Measurements from ENCODE around the gene NUMB. TPM values are rescaled to one million over a fixed set of nuclear protein-coding genes. Genes with fewer than 3 reads are reported as not detected.

The NUMB gene
- total and polyA plus RNA-seq, 4 donors: 28.3 to 48.0 (median 32.2) TPM

GRCh38 chr14:73489481-73490175 lies 31.3 kb upstream of the NUMB start:
- WGBS (ENCODE audit: insufficient coverage): 88% methylated on average over 2 of the region's 6 CpGs
- peaks cover 30% of the 10 kb centered on the region for H3K4me1 ChIP-seq (ENCODE audit: control insufficient read depth, insufficient read depth, low read length)
- H3K27me3 ChIP-seq (ENCODE audit: control insufficient read depth, insufficient read depth, low read length): no peaks in the 10 kb centered on the region
- no peak for DNase-seq (ENCODE audit: low read depth in 4 of 6, low spot score in 6 of 6)
- H3K27ac ChIP-seq (ENCODE audit: low read depth, low read length): no peak overlapping the region
- H3K9me3 ChIP-seq (ENCODE audit: control insufficient read depth, insufficient read depth, low read length): no peaks in the 10 kb centered on the region
- no peak overlapping the region for H3K4me3 ChIP-seq (ENCODE audit: low read depth, low read length)
- H3K36me3 ChIP-seq (ENCODE audit: control insufficient read depth, insufficient read depth, low read length): peaks cover 13% of the 10 kb centered on the region

DNA sequence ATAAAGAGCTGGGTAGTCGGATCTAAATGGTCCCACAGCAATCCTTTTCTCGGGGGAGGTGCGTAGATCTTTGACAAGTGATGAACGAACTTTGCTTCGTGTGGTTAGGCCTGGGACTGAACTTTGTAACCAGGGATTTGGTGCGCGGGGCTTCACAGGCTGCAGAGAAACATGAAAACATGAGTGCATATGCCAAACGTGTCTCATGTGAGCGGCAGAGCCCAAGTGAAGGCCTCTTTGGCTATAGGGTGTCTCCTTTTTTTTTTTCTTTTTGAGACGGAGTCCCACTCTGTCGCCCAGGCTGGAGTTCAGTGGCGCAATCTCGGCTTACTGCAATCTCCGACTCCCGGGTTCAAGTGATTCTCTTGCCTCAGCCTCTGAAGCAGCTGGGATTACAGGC lies 20.3 kb upstream of the NUMB start:
- H3K4me3 ChIP-seq (ENCODE audit: low read depth, low read length): no peak overlapping the region
- no peaks in the 10 kb centered on the region for H3K36me3 ChIP-seq (ENCODE audit: control insufficient read depth, insufficient read depth, low read length)
- DNase-seq (ENCODE audit: low read depth in 4 of 6, low spot score in 6 of 6): no peak
- WGBS (ENCODE audit: insufficient coverage): 76% methylated on average over 9 of the region's 15 CpGs
- no peak overlapping the region for H3K27ac ChIP-seq (ENCODE audit: low read depth, low read length)
- no peaks in the 10 kb centered on the region for H3K4me1 ChIP-seq (ENCODE audit: control insufficient read depth, insufficient read depth, low read length)
- no peaks in the 10 kb centered on the region for H3K9me3 ChIP-seq (ENCODE audit: control insufficient read depth, insufficient read depth, low read length)
- no peaks in the 10 kb centered on the region for H3K27me3 ChIP-seq (ENCODE audit: control insufficient read depth, insufficient read depth, low read length)

- H3K27me3 ChIP-seq (ENCODE audit: control insufficient read depth, insufficient read depth, low read length): no peaks in the 10 kb centered on the region
- 80% methylated on average over 1 of the region's 6 CpGs for WGBS (ENCODE audit: insufficient coverage)
- no peaks in the 10 kb centered on the region for H3K9me3 ChIP-seq (ENCODE audit: control insufficient read depth, insufficient read depth, low read length)
- no peak overlapping the region for H3K4me3 ChIP-seq (ENCODE audit: low read depth, low read length)
- no peaks in the 10 kb centered on the region for H3K4me1 ChIP-seq (ENCODE audit: control insufficient read depth, insufficient read depth, low read length)
- no peaks in the 10 kb centered on the region for H3K36me3 ChIP-seq (ENCODE audit: control insufficient read depth, insufficient read depth, low read length)
- peak overlapping the region; percentile 35 for H3K27ac ChIP-seq (ENCODE audit: low read depth, low read length)
- DNase-seq (ENCODE audit: low read depth in 4 of 6, low spot score in 6 of 6): no peak
Measured at GRCh38 chr14:73477618-73478266, 19.4 kb upstream of the NUMB start.

DNA sequence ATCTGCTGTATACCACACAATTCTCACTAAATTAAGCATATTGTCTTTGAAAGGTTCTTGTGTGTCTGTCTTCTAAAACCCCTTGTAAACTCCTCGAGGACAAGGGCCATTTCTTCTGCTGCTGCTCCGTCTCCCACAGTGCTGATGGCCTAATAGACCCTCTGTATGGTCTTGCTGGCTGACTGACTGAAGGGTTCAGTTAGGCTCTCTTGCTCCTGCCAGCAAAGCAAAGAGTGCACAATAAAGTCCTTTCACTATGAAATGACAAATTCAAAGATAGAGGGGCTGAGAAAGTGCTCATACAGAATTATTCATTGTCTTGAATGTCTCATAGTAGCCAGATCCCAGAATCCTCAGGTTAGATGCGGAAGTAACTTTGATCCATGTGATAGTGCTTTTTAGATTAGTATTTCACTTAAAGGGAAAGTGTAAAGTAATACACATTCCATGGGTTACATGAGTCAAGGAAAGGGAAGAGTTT lies 18.1 kb upstream of the NUMB start:
- Histone ChIP-seq H3K9me3 (ENCODE audit: control insufficient read depth, insufficient read depth, low read length) (no peaks in the 10 kb centered on the region), H3K27me3 (ENCODE audit: control insufficient read depth, insufficient read depth, low read length) (no peaks in the 10 kb centered on the region), H3K4me3 (ENCODE audit: low read depth, low read length) (no peak overlapping the region), H3K4me1 (ENCODE audit: control insufficient read depth, insufficient read depth, low read length) (no peaks in the 10 kb centered on the region), H3K36me3 (ENCODE audit: control insufficient read depth, insufficient read depth, low read length) (no peaks in the 10 kb centered on the region), H3K27ac (ENCODE audit: low read depth, low read length) (peak overlapping the region; percentile 78)
- no CpG with 5 or more reads among the region's 3 CpGs for WGBS (ENCODE audit: insufficient coverage)
- peak in 2 of 6 donors; percentile 71 to 77 for DNase-seq (ENCODE audit: low read depth in 4 of 6, low spot score in 6 of 6)

GRCh38 chr14:73474952-73475351 lies 16.6 kb upstream of the NUMB start:
- no peak for DNase-seq (ENCODE audit: low read depth in 4 of 6, low spot score in 6 of 6)
- Histone ChIP-seq H3K4me1 (ENCODE audit: control insufficient read depth, insufficient read depth, low read length) (no peaks in the 10 kb centered on the region), H3K27ac (ENCODE audit: low read depth, low read length) (no peak overlapping the region), H3K36me3 (ENCODE audit: control insufficient read depth, insufficient read depth, low read length) (no peaks in the 10 kb centered on the region), H3K27me3 (ENCODE audit: control insufficient read depth, insufficient read depth, low read length) (no peaks in the 10 kb centered on the region), H3K9me3 (ENCODE audit: control insufficient read depth, insufficient read depth, low read length) (no peaks in the 10 kb centered on the region), H3K4me3 (ENCODE audit: low read depth, low read length) (no peak overlapping the region)
- WGBS (ENCODE audit: insufficient coverage): 73% methylated on average over 3 of the region's 4 CpGs

- peak in 3 of 6 donors; percentile 61 to 92 (median 90) for DNase-seq (ENCODE audit: low read depth in 4 of 6, low spot score in 6 of 6)
Measured at GRCh38 chr14:73472185-73473114, 14.1 kb upstream of the NUMB start.

GRCh38 chr14:73471582-73472184 lies 13.3 kb upstream of the NUMB start:
- Histone ChIP-seq H3K27me3 (ENCODE audit: control insufficient read depth, insufficient read depth, low read length) (no peaks in the 10 kb centered on the region), H3K9me3 (ENCODE audit: control insufficient read depth, insufficient read depth, low read length) (no peaks in the 10 kb centered on the region), H3K4me1 (ENCODE audit: control insufficient read depth, insufficient read depth, low read length) (no peaks in the 10 kb centered on the region), H3K27ac (ENCODE audit: low read depth, low read length) (no peak overlapping the region), H3K4me3 (ENCODE audit: low read depth, low read length) (no peak overlapping the region), H3K36me3 (ENCODE audit: control insufficient read depth, insufficient read depth, low read length) (no peaks in the 10 kb centered on the region)
- 73% methylated on average over 4 of the region's 6 CpGs for WGBS (ENCODE audit: insufficient coverage)
- no peak for DNase-seq (ENCODE audit: low read depth in 4 of 6, low spot score in 6 of 6)

More at GRCh38 chr14:73472185-73473114, 14.1 kb upstream of the NUMB start:
- WGBS (ENCODE audit: insufficient coverage): 85% methylated on average over 7 of the region's 18 CpGs
- Histone ChIP-seq H3K4me1 (ENCODE audit: control insufficient read depth, insufficient read depth, low read length) (no peaks in the 10 kb centered on the region), H3K9me3 (ENCODE audit: control insufficient read depth, insufficient read depth, low read length) (no peaks in the 10 kb centered on the region), H3K27ac (ENCODE audit: low read depth, low read length) (no peak overlapping the region), H3K36me3 (ENCODE audit: control insufficient read depth, insufficient read depth, low read length) (no peaks in the 10 kb centered on the region), H3K4me3 (ENCODE audit: low read depth, low read length) (no peak overlapping the region), H3K27me3 (ENCODE audit: control insufficient read depth, insufficient read depth, low read length) (no peaks in the 10 kb centered on the region)

DNA sequence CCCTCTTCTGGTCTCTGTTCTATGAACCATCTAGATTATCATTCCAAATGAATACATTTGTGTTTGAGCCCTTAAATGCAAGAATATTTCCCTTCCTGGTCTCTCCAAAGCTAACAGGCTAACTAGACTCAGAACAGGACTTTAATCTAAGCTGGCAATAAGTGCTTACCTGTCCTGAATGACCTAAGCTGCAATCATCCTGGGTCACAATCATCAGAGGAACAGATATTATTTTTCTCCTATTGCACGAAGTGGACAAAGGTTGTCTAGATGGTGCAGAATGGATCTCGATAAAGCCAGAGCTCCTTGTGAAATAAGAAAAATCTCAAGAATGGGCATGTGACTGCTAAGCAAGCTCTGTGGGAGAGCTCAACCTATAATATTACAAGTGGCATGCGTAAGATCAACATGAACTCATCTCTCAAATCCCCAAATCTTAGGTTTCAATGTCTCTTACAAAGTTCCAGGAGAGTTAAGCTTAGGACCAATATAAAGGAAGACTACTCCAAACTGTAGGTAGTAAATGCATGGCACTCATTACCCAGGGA lies 10.6 kb upstream of the NUMB start:
- no peak for DNase-seq (ENCODE audit: low read depth in 4 of 6, low spot score in 6 of 6)
- H3K9me3 ChIP-seq (ENCODE audit: control insufficient read depth, insufficient read depth, low read length): no peaks in the 10 kb centered on the region
- no peak overlapping the region for H3K27ac ChIP-seq (ENCODE audit: low read depth, low read length)
- H3K36me3 ChIP-seq (ENCODE audit: control insufficient read depth, insufficient read depth, low read length): no peaks in the 10 kb centered on the region
- no peaks in the 10 kb centered on the region for H3K4me1 ChIP-seq (ENCODE audit: control insufficient read depth, insufficient read depth, low read length)
- no peak overlapping the region for H3K4me3 ChIP-seq (ENCODE audit: low read depth, low read length)
- WGBS (ENCODE audit: insufficient coverage): no CpG with 5 or more reads among the region's 3 CpGs
- no peaks in the 10 kb centered on the region for H3K27me3 ChIP-seq (ENCODE audit: control insufficient read depth, insufficient read depth, low read length)

DNA sequence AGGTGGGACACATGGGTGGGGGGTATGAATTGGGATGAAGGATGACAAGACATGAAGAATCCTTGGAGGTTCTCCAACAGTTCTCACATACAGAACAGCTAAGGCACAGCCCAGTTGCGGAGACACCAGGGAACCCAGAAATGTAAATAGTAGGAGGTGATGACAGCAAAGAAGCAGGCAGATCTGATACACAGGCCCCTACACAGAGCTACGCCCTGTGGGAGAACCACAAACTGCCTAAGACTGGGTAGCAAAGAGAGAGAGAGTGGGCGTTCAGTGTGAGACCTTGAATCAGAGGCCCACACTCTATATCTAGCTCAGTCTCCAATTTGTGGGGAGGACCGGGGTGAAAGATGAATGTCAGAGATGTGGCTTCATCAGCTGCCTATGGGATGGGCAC lies 9.5 kb upstream of the NUMB start:
- Histone ChIP-seq H3K27ac (ENCODE audit: low read depth, low read length) (no peak overlapping the region), H3K27me3 (ENCODE audit: control insufficient read depth, insufficient read depth, low read length) (no peaks in the 10 kb centered on the region), H3K4me1 (ENCODE audit: control insufficient read depth, insufficient read depth, low read length) (no peaks in the 10 kb centered on the region), H3K9me3 (ENCODE audit: control insufficient read depth, insufficient read depth, low read length) (no peaks in the 10 kb centered on the region), H3K4me3 (ENCODE audit: low read depth, low read length) (no peak overlapping the region), H3K36me3 (ENCODE audit: control insufficient read depth, insufficient read depth, low read length) (no peaks in the 10 kb centered on the region)
- WGBS (ENCODE audit: insufficient coverage): 88% methylated on average over 1 of the region's 4 CpGs
- DNase-seq (ENCODE audit: low read depth in 4 of 6, low spot score in 6 of 6): no peak
